Activated T-cell treated with anti-CD3 and anti-CD28 coated beads for 48 hours (primary cell): ENCODE measurements around the gene GATM.
"Not testable (repeated sequence)": the region's sequence is repeated elsewhere in the genome, so short reads cannot be mapped to it uniquely, and the experiment has no call there.

ENCODE experiments used
- DNase-seq: peaks from one replicate; pipeline ENCODE4 v3.0.0-alpha.2; 2020; ENCODE audit warnings: low read depth

The GATM gene

GRCh38 chr15:45389351-45389750 lies 11.0 kb upstream of the GATM start:
- no peak for DNase-seq

- DNase-seq = no peak
Observed at GRCh38 chr15:45387380-45388007, 9.2 kb upstream of the GATM start.

GRCh38 chr15:45386974-45387373 lies 8.6 kb upstream of the GATM start:
- DNase-seq = no peak

- no peak for DNase-seq
Observed at GRCh38 chr15:45386420-45386819, 8.1 kb upstream of the GATM start.

- no peak for DNase-seq
Observed at GRCh38 chr15:45385590-45385989, 7.2 kb upstream of the GATM start.

- DNase-seq = no peak
Observed at GRCh38 chr15:45384700-45385099, 6.4 kb upstream of the GATM start.

- DNase-seq = no peak
Observed at GRCh38 chr15:45378913-45379262, 544 bp upstream of the GATM start.

- DNase-seq = no peak
Observed at GRCh38 chr15:45377609-45378148, 665 bp downstream of the GATM start.

GRCh38 chr15:45376967-45377608 lies 1.3 kb downstream of the GATM start:
- DNase-seq = no peak

- no peak for DNase-seq
Observed at GRCh38 chr15:45376300-45376928, 1.9 kb downstream of the GATM start.

- DNase-seq = no peak
Observed at GRCh38 chr15:45375836-45376235, 2.5 kb downstream of the GATM start.

- DNase-seq = no peak
Observed at GRCh38 chr15:45373976-45374375, 4.4 kb downstream of the GATM start.

GRCh38 chr15:45372041-45372995 lies 6.0 kb downstream of the GATM start:
- DNase-seq = no peak

- no peak for DNase-seq
Observed at GRCh38 chr15:45371546-45371945, 6.8 kb downstream of the GATM start.

GRCh38 chr15:45370042-45370441 lies 8.3 kb downstream of the GATM start:
- not testable (repeated sequence) for DNase-seq

GRCh38 chr15:45367222-45367621 lies 11.1 kb downstream of the GATM start:
- DNase-seq = not testable (repeated sequence)

GRCh38 chr15:45364271-45364670 lies 14.1 kb downstream of the GATM start:
- DNase-seq = no peak

- no peak for DNase-seq
Observed at GRCh38 chr15:45363801-45364200, 14.5 kb downstream of the GATM start.

GRCh38 chr15:45363334-45363733 lies 15.0 kb downstream of the GATM start:
- DNase-seq = no peak

GRCh38 chr15:45362419-45362818 lies 15.9 kb downstream of the GATM start:
- DNase-seq = no peak

GRCh38 chr15:45361878-45362277 lies 16.5 kb downstream of the GATM start:
- no peak for DNase-seq

GRCh38 chr15:45355860-45356259 lies 22.5 kb downstream of the GATM start:
- DNase-seq = no peak
